ENCODE results near the gene ADGRD1. TPM values are rescaled to one million over a fixed set of nuclear protein-coding genes. Genes with fewer than 3 reads are reported as not detected.

The ADGRD1 gene
- total RNA-seq, 1 donor from 2014 or later, result 11.0 TPM

- peaks cover 6% of the 10 kb centered on the region for H3K9me3 Mint-ChIP-seq
- no peak for DNase-seq (ENCODE audit: extremely low spot score, unreplicated experiment)
- peaks cover 6% of the 10 kb centered on the region for H3K27me3 Mint-ChIP-seq
- peaks cover 3% of the 10 kb centered on the region for H3K36me3 Mint-ChIP-seq
- peaks cover 6% of the 10 kb centered on the region for H3K4me1 Mint-ChIP-seq (ENCODE audit: unreplicated experiment)
- H3K27ac Mint-ChIP-seq, result no peak overlapping the region
- no peak overlapping the region for H3K4me3 Mint-ChIP-seq
- no peak for TF ChIP-seq CTCF (conservative IDR thresholded peaks at IDR 0.05)
Observed at GRCh38 chr12:131146173-131146675, 192.5 kb downstream of the ADGRD1 start.

- TF ChIP-seq CTCF (conservative IDR thresholded peaks at IDR 0.05), result no peak
- peaks cover 3% of the 10 kb centered on the region for H3K36me3 Mint-ChIP-seq
- peaks cover 6% of the 10 kb centered on the region for H3K9me3 Mint-ChIP-seq
- peaks cover 10% of the 10 kb centered on the region for H3K27me3 Mint-ChIP-seq
- H3K4me1 Mint-ChIP-seq (ENCODE audit: unreplicated experiment), result peaks cover 6% of the 10 kb centered on the region
- no peak overlapping the region for H3K27ac Mint-ChIP-seq
- no peak overlapping the region for H3K4me3 Mint-ChIP-seq
- no peak for DNase-seq (ENCODE audit: extremely low spot score, unreplicated experiment)
Observed at GRCh38 chr12:131147293-131147692, 193.6 kb downstream of the ADGRD1 start.

GRCh38 chr12:131147894-131148293, 194.2 kb downstream of the ADGRD1 start:
- Mint-ChIP-seq H3K27me3 (peaks cover 12% of the 10 kb centered on the region), H3K27ac (no peak overlapping the region), H3K4me1 (ENCODE audit: unreplicated experiment) (peaks cover 6% of the 10 kb centered on the region), H3K9me3 (peaks cover 6% of the 10 kb centered on the region), H3K4me3 (no peak overlapping the region), H3K36me3 (peaks cover 3% of the 10 kb centered on the region)
- no peak for TF ChIP-seq CTCF (conservative IDR thresholded peaks at IDR 0.05)
- DNase-seq (ENCODE audit: extremely low spot score, unreplicated experiment), result no peak

- TF ChIP-seq CTCF (conservative IDR thresholded peaks at IDR 0.05), result no peak
- Mint-ChIP-seq H3K4me3 (no peak overlapping the region), H3K27ac (no peak overlapping the region), H3K27me3 (peaks cover 16% of the 10 kb centered on the region), H3K36me3 (peaks cover 3% of the 10 kb centered on the region), H3K9me3 (peaks cover 6% of the 10 kb centered on the region), H3K4me1 (ENCODE audit: unreplicated experiment) (no peaks in the 10 kb centered on the region)
- no peak for DNase-seq (ENCODE audit: extremely low spot score, unreplicated experiment)
Observed at GRCh38 chr12:131151558-131152345, 198.0 kb downstream of the ADGRD1 start.

- DNase-seq (ENCODE audit: extremely low spot score, unreplicated experiment), result no peak
- no peak for TF ChIP-seq CTCF (conservative IDR thresholded peaks at IDR 0.05)
- Mint-ChIP-seq H3K4me1 (ENCODE audit: unreplicated experiment) (no peaks in the 10 kb centered on the region), H3K27ac (no peak overlapping the region), H3K9me3 (peaks cover 6% of the 10 kb centered on the region), H3K4me3 (no peak overlapping the region), H3K36me3 (peaks cover 3% of the 10 kb centered on the region), H3K27me3 (peaks cover 16% of the 10 kb centered on the region)
Observed at GRCh38 chr12:131152587-131152986, 198.9 kb downstream of the ADGRD1 start.
